Measurements from ENCODE around the gene SNX22. TPM values are rescaled to one million over a fixed set of nuclear protein-coding genes. Genes with fewer than 3 reads are reported as not detected.

The SNX22 gene
- total and polyA plus RNA-seq, 2 of the 8 experiments (the other 6 are each of a cell fraction or from before 2014, with no cell fraction given): 4.9 TPM

GRCh38 chr15:64133623-64134344 lies 17.7 kb upstream of the SNX22 start:
- Histone ChIP-seq H3K27me3 (replicated peaks in 1 of 4; ENCODE audit: control insufficient read depth in 3 of 4, extremely low read depth in 1 of 4, insufficient read depth in 3 of 4, low read length in 3 of 4) (no peaks in the 10 kb centered on the region), H2AK5ac (ENCODE audit: low read depth, low read length) (no peak overlapping the region), H3K4me2 (ENCODE audit: insufficient read depth in 1 of 2, low read depth in 2 of 2, low read length in 2 of 2) (no peak overlapping the region), H2BK12ac (ENCODE audit: low read depth, low read length) (no peak overlapping the region), H3K4me1 (replicated peaks in 1 of 4; ENCODE audit: control insufficient read depth in 3 of 4, insufficient read depth in 4 of 4, low read length in 3 of 4) (peaks cover 0 to 4% (median 2%) of the 10 kb centered on the region in 4 experiments; a peak in 1 of 7 replicates), H4K8ac (ENCODE audit: extremely low read depth, insufficient read depth, low read length) (no peak overlapping the region), H2AFZ (ENCODE audit: low read length) (no peak overlapping the region), H3K9ac (replicated peaks in 1 of 4; ENCODE audit: extremely low read depth in 1 of 4, low read depth in 3 of 4, low read length in 3 of 4) (no peak overlapping the region), H3K14ac (ENCODE audit: insufficient read length) (no peak overlapping the region), H3K23ac (ENCODE audit: insufficient read length) (no peak overlapping the region), H3K56ac (replicated peaks; ENCODE audit: insufficient read length, low read depth, low read length) (no peak overlapping the region), H3K27ac (ENCODE audit: low read depth, low read length) (no peak overlapping the region), H3K23me2 (ENCODE audit: low read depth, low read length) (no peaks in the 10 kb centered on the region), H3K18ac (ENCODE audit: extremely low read depth, low read length) (no peak overlapping the region), H4K91ac (replicated peaks; ENCODE audit: insufficient read length, low read length) (no peak overlapping the region), H2BK20ac (ENCODE audit: low read length) (no peak overlapping the region), H3K4ac (replicated peaks; ENCODE audit: insufficient read length, low read depth, low read length) (no peak overlapping the region), H3K9me3 (ENCODE audit: insufficient read depth in 2 of 2, low read depth in 1 of 2, low read length in 1 of 2) (no peaks in the 10 kb centered on the region), H3K79me1 (ENCODE audit: low read depth, low read length) (no peaks in the 10 kb centered on the region; the same call in 1 of the 2 replicates), H4K20me1 (replicated peaks in 1 of 2; ENCODE audit: control insufficient read depth in 1 of 2, insufficient read depth in 2 of 2, low read length in 2 of 2) (peaks cover 0 to 1% of the 10 kb centered on the region in 2 experiments), H3K4me3 (ENCODE audit: extremely low read depth in 1 of 4, insufficient read depth in 2 of 4, low read depth in 3 of 4, low read length in 4 of 4) (no peak overlapping the region), H2BK120ac (replicated peaks; ENCODE audit: low read depth, low read length) (no peak overlapping the region), H2BK5ac (ENCODE audit: low read depth, low read length) (no peak overlapping the region), H4K5ac (ENCODE audit: insufficient read length, low read depth, low read length) (no peak overlapping the region), H2BK15ac (ENCODE audit: low read length) (no peak overlapping the region), H3K36me3 (ENCODE audit: control insufficient read depth in 2 of 4, insufficient read depth in 4 of 4, low read length in 3 of 4) (peaks cover 19 to 45% (median 36%) of the 10 kb centered on the region in 4 experiments), H3K79me2 (ENCODE audit: control insufficient read depth in 1 of 2, insufficient read depth in 2 of 2, low read length in 2 of 2) (no peaks in the 10 kb centered on the region)
- ChIA-PET POLR2A (ENCODE audit: partially characterized antibody) (interaction anchor here (1.2 to 1.4 kb wide), 2 partner anchors 10 to 20 kb away, joined by 3 to 7 read pairs; no protein-coding TSS in a partner anchor), CTCF (ENCODE audit: partially characterized antibody) (interaction anchor here (1.3 to 2.9 kb wide), 6 partner anchors 9 to 64 kb away, joined by 3 to 18 read pairs (median 4); partner anchors contain the start of gene CIAO2A)
- FAIRE-seq (no peak), DNase-seq (ENCODE audit: low read depth in 1 of 2, low spot score in 2 of 2) (no peak)
- WGBS, 2 experiments (ENCODE audit: extremely low coverage in 1 of 2, insufficient coverage in 1 of 2, insufficient read length in 1 of 2, insufficient replicate concordance in 2 of 2, low coverage in 1 of 2, low lambda C conversion rate in 2 of 2, missing lambda C conversion rate in 1 of 2): 89% methylated on average over 10 of the region's 10 CpGs; no CpG with 5 or more reads in 1 of the 2 experiments
- TF ChIP-seq RBBP5 (IDR thresholded peaks at IDR 0.05; ENCODE audit: borderline replicate concordance, low read depth, low read length) (no peak), SAP30 (IDR thresholded peaks at IDR 0.05; ENCODE audit: insufficient read depth, insufficient replicate concordance, low read length) (no peak), HDAC6 (IDR thresholded peaks at IDR 0.05; ENCODE audit: low read depth, low read length) (no peak), PHF8 (conservative IDR thresholded peaks at IDR 0.05; ENCODE audit: low read depth, low read length) (no peak), BRCA1 (IDR thresholded peaks at IDR 0.05; ENCODE audit: low read depth, low read length) (no peak), ZNF274 (IDR thresholded peaks at IDR 0.05; ENCODE audit: borderline replicate concordance, extremely low read depth, low read length) (no peak), SP4 (IDR thresholded peaks at IDR 0.05; ENCODE audit: low read length) (no peak), POLR2AphosphoS5 (IDR thresholded peaks at IDR 0.05; ENCODE audit: low read depth, low read length) (no peak), TBP (IDR thresholded peaks at IDR 0.05; ENCODE audit: low read depth, low read length) (no peak), TAF7 (optimal IDR thresholded peaks at IDR 0.05; ENCODE audit: borderline replicate concordance, low read depth, low read length) (no peak), TCF12 (IDR thresholded peaks at IDR 0.05; ENCODE audit: low read depth, low read length) (no peak), E2F6 (IDR thresholded peaks at IDR 0.05) (no peak)
